GM18508 (cell line): Measurements from ENCODE around the gene ATPAF2.

Experiments used
- ATAC-seq: cut with Tn5 transposase; IDR thresholded peaks from one replicate; pipeline ENCODE4 v1.9.1; 2021; ENCODE audit warnings: moderate number of reproducible peaks; ENCODE audit not compliant: insufficient read depth, unreplicated experiment

ATPAF2 gene

DNA sequence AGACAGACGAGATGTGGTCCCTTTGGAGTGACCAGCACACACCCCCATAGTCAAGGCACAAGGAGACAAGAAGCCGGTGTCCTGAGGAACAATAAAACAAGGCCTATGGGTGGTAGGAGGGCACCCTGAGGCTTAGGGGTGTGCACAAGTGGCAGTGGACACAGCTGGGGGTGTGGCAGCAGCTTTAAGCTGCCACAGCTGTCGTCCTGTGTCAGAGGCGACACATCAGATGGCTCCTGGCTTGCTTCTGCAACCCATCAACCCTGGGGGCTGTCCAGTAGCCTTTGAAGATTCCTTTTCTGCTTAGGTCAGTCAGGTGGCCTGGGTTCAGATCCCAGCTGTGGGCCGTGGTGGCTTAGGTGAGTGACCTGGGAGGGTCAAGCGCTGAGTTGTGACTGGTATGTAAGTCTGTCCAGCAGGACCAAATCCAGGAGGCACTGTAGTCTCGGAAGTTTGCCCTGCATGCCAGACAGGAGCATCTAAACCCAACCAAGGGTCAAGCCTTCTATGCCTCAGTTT lies 50.5 kb downstream of the ATPAF2 start:
- ATAC-seq: no peak

DNA sequence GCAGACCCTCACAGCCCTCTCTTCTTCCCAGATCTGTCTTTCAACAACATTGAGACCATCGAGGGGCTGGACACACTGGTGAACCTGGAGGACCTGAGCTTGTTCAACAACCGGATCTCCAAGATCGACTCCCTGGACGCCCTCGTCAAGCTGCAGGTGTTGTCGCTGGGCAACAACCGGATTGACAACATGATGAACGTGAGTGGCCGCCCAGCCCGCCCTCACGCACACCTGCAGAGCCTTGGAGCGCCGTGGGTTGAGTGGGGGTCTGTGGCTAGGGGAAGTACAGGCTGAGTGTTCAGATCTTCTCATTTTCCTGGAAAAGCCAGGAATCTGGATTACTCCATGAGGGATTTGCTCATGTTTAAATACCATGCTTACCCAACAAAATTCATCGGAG lies 51.1 kb downstream of the ATPAF2 start:
- ATAC-seq: no peak

DNA sequence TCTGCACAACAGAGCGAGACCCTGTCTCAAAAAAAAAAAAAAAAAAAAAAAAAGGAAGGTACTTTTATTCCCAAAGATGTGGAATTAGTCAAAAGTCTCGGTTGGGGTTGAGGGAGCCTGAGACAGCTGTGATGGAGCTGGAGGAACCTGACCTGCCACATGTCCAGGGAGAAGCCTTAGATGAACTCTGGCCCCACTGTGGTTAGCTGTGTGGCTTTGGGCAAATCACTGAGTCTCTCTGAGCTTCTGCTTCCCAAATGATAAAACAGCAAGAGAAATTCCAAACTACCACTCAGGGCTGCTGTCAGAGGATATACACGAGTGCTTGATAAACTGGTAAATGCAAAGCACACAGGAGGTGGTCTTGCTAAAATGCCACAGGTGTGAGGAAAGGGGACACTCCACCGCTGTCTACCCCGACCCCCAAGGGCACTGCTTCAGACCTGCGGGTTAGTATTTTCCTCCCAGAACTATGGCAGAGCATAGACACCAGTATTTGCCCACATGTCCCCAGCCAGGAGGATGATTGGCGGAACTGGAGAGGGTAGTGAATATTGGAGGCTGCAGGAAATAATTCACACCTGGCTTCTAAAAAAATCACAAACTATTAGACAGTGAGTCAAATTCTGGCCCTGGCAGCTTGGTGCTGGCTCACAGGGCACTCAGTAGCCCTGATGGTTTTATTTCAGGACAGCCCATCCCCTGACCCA lies 51.6 kb downstream of the ATPAF2 start:
- no peak for ATAC-seq

DNA sequence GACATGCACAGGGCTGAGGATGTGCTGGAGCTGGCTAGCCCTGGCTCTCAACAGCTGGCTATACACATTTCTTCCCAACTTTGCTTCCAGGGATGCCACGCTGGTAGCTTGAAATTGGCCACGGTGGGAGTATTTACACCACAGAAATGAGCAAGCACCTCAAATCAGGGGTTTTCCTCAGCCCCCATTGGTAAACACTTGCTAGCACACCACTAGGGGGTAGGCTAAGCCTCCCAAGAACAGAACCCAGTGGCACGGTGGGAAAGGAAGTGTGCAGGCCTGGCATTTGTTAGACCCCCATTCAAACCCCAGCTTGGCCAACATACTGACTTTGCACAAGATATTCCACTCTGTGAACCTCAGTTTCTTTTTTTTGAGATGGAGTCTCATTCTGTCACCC lies 53.4 kb downstream of the ATPAF2 start:
- no peak for ATAC-seq

DNA sequence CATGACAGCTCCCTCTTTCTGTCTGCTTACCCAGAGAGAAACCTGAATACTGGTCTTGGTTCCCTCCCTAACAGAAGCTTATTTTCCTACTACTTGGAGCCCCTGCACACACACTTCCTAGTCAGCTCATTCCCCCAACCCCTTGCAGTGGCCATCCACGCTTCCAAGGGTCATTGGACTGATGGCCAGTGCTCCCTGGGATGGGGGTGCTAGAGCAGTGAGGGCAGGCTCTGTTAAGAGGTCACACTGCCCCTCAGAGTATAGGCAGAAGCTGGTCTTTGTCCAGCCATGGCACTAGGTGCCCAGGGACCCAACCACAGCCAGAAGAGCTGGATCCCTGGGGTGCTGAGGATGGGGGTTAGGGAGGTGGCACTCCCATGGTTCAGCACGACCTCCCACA lies 53.8 kb downstream of the ATPAF2 start:
- ATAC-seq: no peak

DNA sequence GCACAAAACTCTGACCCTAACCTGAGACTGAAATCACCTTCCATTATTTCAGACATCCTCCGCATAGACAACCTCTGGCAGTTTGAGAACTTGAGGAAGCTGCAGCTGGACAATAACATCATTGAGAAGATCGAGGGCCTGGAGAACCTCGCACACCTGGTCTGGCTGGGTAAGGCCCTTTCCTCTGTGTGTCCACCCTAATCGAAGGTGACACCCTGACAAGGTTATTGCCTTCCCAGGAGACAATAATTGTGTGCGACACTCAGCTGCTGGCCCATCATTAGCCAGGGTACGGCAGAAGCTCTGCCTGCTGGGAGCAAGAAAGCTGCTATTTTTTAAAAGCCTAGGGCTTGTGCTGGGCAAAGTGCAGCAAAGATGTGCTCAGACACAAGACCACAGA lies 55.2 kb downstream of the ATPAF2 start:
- ATAC-seq: no peak

DNA sequence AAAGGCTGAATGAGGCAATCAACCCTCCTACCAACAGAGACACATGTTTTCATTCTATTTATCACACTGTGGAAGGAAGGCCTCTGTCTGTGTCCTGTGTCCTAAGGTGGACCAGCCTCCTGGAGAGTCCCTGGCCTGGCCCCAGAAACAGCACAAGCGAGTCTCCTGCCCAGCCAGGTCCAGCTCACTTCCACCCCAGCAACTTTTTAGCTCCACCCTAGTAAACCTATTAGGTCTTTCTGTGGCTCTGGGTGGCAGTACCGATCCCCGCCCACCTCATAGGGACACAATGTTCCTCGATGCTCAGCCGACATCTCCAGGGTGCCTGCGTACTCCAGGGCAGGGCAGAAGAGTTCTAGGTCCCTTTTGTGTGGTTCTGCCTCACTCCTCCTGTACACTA lies 55.6 kb downstream of the ATPAF2 start:
- ATAC-seq: no peak

DNA sequence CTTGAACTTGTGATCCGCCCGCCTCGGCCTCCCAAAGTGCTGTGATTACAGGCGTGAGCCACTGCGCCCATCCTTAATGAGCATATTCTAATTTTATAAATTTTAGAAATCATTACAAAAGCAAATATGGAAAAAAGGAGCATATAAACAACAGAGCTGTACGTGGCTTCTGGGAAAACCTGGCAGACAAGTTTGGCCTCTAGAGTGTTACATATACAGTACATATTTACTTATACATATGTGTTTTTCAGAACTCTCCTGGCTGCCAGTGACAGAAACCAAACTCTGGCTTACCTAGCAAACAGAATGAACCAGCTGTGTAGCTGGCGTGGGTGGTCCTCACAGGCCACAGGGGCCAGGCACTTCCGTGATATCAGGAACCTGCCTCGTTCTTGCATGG lies 56.2 kb downstream of the ATPAF2 start:
- no peak for ATAC-seq

DNA sequence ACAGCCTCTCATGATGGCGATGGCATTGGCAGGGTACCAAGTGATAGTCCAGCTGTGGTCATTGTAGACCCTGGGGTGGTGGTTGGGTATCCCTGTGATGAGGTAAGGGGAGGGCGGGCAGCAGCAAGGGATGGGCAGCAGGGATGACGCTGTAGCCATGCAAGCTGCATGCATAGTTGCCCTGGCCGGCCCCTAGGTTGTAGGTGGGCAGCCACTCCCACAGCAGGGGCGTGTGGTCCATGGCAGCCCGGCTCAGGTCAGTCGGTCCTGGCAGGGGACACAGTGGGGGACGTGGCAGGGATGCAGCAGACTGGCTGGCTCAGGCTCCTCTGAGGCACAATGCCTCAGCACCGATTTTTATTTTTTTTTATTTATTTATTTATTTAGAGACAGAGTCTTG lies 57.6 kb downstream of the ATPAF2 start:
- no peak for ATAC-seq

DNA sequence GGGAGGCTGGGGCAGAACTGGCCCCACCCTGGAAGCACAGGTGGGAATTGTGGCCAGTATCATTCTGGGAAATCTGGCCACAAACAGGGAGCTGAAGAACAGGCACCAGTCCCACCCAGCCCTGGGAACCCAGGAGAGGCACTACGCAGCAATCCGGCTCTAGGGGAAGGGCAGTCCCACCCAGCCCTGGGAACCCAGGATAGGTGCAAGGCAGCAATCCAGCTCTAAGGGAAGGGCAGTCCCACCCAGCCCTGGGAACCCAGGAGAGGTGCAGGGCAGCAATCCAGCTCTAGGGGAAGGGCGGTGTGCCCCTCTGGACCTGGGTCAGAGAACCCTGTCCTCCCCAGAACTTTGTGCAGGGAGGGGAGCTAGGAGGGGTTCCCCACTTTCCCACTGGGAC lies 59.2 kb downstream of the ATPAF2 start:
- ATAC-seq: no peak

DNA sequence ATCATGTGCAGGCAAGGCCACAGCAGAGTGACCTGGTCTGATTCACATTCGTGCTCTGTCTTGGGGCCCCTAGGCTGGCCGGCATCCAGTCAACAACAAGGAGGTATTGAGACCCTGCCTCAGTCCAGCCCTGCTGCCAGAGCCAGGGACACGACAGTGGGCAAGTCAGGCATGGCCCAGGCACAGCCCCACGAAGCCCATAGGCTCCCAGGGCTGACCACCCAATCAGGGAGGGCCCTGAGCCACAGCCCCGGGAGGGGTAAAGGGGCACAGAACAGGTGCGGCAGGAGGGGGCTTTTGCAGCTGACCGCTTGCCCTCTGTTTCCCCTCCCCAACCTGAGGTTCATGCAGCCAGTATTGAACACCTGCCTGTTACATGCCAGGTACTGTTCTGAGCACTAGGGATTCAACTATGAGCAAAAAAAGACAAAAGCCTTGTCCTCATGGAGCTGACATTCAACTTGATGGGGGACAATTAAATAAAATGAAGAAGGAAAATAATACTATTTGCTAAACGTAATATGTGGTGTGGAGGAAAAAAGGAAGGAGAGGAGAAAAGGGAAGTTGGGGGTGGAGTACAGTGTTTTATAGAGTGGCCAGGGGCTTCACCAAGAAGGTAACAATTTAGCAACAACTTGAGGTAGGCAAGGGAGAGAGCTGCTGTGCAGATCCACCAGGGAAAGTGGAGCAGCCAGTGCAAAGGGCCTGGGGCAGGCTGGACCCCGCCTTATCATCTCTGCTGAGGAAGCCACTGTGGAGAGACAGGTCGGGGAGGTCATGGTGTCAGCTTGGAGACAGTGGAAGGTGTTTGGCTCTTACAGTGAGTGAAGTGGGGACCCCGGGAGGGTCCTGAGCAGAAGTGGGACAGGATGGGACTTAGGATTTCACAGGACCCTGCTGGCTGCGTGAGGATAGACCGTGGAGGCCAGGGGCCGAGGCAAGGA lies 60.2 kb downstream of the ATPAF2 start:
- no peak for ATAC-seq

DNA sequence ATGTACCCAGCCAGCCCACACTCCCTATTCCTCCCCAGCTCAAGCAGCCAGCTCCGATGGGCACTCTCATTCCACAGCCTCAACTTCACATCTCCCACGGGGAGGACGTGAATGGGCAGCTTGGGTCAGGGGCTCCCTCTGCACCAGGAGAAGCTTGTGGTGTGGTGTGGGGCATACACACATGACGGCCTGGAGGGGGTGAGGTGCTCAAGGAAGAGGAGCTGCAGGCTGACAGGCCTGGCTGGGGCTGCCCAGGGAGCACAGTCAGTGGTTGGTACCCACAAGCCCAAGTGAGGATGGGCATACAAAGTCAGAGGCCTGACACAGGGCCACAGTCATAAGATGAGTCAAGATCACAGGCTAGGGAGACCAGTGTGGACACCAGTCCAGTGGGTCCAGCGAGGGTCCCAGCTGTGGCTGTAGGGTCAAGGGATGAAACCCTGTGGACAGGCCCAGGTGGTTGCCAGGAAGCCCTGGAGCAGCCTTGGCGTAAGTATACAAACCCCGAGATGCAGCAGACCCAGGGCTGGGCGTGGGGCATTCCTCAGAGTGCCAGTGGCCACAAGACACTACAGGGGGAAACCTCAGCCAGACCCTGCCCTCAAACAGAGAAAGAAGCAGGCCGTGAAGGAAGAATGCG lies 61.9 kb downstream of the ATPAF2 start:
- no peak for ATAC-seq

DNA sequence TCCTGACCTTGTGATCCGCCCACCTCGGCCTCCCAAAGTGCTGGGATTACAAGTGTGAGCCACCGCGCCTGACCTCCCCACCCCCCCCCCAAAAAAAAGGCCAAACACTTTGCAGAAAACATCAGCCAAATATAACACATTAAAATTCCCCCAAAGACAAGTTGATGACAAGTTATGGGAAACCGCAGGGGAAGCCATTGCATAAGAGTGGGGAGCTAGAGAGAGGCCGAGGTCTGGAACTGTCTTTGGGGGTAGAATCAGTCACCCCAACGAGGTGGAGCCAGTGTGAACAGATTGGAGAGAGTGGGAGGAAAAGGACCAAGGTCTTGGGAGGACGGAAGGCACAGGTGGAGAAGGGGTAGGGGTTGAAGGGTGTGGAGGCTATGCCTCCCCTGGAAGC lies 63.5 kb downstream of the ATPAF2 start:
- no peak for ATAC-seq

DNA sequence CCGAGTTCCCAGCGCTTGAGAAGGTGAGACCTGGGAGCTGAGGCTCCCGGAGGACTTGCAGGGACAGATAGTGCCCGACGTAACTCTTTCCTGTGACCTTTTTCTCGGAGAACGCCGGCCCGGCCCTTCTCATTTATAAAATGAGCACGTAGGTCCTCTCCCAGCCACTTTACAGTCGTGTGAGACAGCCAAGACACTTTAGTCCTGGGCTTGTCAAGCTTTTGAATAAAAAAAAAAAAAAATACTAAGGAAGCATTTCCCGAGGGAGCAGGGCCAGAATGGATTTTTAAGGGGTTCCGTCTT lies 66.1 kb downstream of the ATPAF2 start:
- no peak for ATAC-seq

DNA sequence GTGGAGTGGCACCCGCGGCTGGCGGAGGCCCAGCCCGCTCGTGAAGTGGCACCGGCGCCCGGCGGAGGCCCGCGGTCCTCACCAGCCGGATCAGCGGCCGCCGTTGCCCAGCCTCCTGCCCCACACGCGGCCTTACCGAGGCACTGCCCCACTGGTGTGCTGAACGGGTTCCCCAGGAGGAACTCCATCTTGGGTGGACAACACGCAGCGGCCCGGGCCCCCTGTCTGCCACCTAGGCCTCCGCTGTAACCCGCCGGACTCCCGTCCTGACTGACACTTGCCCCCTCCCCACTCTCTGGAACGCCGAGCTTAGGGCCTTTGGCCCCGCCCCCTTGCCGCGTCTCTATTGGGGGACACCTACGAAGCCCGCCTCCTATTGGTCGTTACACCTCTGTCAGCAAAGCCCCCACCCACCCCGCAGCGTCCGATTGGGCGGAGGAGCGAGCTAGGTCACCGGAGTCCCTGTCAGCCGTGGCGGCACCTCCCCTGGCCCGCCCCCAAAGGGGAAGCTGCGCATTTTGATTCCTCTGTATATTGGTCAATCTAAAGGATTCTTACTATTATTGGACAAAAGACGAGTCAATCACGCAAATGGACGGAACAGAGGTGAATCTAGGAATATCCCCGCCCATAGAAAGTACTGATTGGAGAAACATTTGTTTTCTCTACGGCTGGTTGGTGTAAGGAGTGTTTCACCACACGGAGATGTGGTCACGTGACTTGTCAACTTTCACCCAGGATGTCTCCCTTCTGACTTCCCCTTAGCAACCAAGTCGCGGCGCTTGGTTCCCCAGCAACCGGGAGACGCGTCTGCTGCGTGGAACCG lies 66.6 kb downstream of the ATPAF2 start, which contains the start of the genes DRC3 and TOM1L2:
Gene DRC3 (plus strand): TSS at position 737 of the 826 bp plus-strand sequence. CDS start 4,737 bp downstream, outside the sequence.
Gene TOM1L2 (minus strand): TSS at position 275 of the 826 bp plus-strand sequence. CDS start 87 bp downstream, at position 188.
- peak; percentile 84 for ATAC-seq

DNA sequence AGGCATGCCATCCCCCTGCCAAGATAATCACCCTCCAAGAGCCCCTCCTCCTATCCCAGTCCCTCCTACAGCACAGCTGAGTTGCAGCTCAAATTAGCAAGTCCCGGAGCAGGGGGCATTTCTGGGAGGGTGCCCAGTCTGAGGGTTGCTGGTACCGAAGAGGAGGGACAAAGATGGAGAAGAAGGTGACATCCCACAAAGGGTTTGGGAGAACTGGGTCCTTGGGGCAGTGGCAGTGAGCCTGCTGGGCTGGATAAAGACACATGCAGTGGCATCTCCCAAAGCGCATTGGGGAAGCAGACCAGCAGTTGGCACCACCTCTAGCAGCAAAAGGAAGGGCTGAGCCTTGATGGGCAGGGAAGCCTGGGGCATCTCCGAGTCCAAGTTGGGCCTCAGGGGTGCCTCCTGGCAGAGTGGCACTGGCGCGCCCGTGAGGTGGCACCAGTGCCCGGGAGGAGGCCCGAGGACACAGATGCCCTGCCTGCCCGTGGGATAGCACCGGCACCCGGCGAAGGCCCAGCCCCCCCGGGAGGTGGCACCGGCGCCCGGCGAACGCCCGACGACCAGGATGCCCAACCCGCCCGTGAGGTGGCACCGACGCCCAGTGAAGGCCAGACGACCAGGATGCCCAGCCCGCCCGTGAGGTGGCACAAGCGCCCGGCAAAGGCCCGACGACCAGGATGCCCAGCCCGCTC lies 67.4 kb downstream of the ATPAF2 start:
- ATAC-seq: no peak

DNA sequence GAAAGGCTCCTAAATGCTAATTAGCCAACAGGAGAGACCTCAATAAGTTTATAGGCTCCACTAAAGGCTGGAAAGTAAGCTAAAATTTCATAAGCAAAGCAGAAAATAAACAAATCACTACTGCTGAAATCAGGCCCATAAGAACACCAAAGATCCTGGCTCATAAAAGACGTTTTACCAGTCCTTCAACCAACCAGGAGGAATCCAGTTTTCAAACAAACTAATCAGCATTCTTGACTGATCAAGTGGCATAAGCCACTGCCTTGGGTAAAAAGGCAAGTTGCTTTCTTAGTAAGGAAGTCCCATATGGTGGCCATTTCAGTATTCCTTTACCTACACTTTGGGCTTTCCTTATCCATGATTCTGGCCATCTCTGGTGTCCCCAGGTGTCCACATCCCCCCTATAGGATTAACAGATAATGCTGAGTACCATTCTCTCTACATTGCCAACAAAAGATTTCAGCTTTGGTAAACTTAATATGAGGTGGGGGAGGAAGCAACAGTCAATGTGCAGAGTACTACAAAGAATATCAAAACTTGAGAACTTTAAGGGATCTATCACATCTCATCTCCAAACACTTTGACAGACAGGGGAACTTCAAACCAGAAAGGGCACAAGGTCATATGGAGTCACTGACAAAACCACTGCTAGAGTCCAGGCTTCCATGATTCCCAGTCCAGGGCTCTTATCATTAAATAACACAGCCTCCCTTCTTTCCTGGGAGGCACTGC lies 68.1 kb downstream of the ATPAF2 start:
- no peak for ATAC-seq
